ENCODE results near the gene COL23A1. TPM values are rescaled to one million over a fixed set of nuclear protein-coding genes. Genes with fewer than 3 reads are reported as not detected.
"Not testable (repeated sequence)": the region's sequence is repeated elsewhere in the genome, so short reads cannot be mapped to it uniquely, and the experiment has no call there.

Gene COL23A1
- total RNA-seq, 1 donor from 2014 or later, result 2.0 TPM

DNA sequence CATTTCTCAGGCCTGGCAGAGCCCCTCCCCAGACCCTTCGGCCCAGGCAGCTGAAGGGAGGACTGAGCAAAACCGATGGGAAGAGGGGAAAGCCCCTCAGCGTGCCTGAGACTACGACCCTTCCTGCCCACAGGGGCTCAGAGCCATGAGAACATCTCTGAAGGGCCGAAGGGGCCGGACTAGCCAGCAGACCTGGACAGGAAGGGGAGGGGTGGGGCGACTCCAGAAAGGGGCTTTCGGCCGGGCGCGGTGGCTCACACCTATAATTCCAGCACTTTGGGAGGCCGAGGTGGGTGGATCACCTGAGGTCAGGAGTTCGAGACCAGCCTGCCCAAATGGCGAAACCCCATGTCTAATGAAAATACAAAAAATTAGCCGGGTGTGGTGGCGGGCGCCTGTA, 271.8 kb downstream of the COL23A1 start:
- Histone ChIP-seq H3K4me1 (peaks cover 4% of the 10 kb centered on the region), H3K27ac (no peak overlapping the region), H3K9me3 (no peaks in the 10 kb centered on the region), H3K27me3 (no peaks in the 10 kb centered on the region), H3K4me3 (no peak overlapping the region), H3K36me3 (no peaks in the 10 kb centered on the region)
- TF ChIP-seq, protein P1, sequence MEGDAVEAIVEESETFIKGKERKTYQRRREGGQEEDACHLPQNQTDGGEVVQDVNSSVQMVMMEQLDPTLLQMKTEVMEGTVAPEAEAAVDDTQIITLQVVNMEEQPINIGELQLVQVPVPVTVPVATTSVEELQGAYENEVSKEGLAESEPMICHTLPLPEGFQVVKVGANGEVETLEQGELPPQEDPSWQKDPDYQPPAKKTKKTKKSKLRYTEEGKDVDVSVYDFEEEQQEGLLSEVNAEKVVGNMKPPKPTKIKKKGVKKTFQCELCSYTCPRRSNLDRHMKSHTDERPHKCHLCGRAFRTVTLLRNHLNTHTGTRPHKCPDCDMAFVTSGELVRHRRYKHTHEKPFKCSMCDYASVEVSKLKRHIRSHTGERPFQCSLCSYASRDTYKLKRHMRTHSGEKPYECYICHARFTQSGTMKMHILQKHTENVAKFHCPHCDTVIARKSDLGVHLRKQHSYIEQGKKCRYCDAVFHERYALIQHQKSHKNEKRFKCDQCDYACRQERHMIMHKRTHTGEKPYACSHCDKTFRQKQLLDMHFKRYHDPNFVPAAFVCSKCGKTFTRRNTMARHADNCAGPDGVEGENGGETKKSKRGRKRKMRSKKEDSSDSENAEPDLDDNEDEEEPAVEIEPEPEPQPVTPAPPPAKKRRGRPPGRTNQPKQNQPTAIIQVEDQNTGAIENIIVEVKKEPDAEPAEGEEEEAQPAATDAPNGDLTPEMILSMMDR (IDR thresholded peaks at IDR 0.05), result no peak
- intact Hi-C loops (cut with DNase I), result no loop called here
- no peak for ATAC-seq
- peak; percentile 35 for DNase-seq

DNA sequence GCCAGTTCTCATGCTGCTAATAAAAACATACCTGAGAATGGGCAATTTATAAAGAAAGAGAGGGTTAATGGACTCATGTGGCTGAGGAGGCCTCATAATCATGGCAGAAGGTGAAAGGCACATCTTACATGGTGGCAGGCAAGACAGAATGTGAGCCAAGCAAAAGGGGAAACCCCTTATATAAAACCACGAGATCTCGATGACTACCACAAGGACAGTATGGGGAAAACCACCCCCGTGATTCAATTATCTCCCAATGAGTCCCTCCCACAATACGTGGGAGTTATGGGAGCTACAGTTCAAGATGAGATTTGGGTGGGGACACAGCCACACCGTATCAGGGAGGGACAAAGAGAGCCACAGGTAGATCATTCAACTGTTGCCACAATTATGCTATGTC, 272.5 kb downstream of the COL23A1 start:
- H3K27me3 ChIP-seq; intact Hi-C loops (cut with DNase I); H3K27ac ChIP-seq; H3K4me3 ChIP-seq; H3K9me3 ChIP-seq; H3K4me1 ChIP-seq; DNase-seq; ATAC-seq; H3K36me3 ChIP-seq: not testable (repeated sequence)

DNA sequence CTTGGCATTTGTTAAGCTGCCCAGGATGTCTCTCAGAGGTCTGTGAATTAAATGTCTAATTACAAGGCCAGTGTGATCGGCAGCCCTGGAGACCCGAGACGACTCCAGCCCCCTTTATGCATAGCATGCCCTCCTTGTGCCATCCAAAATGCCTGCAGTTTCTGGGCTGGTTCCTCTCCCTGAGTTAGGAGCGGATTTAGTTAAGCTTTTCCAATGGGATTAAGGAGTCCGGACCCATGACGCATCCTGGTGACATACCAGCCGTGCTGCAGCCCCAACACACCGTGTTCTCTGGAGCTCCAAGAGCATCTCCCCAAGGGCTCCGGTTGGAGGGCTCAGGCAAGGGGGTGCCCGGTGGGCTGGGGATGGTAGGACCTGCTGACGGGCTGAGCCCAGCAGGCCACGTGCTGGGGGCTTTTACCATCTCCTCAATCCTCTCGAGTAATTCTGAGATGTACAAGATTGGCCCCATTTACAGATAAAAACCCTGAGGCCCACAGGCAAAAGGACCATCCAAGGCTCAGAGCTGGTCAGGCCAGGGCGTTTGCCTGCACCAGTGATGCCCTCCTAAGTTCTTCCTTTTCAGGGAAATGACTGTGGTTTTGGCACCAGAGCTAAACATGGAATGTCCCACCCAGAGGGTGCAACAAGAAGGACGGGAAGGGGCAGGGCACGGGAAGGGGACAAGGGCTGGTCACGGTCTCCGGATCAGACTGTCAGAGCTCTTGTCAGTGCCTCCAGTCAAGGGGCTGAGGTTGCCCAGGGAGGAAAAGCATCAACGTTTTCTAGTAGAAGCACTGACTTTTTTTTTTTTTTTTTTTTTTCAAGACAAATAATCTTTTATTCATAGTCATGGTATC, 275.0 kb downstream of the COL23A1 start:
- no peak overlapping the region for H3K4me3 ChIP-seq
- H3K9me3 ChIP-seq, result no peaks in the 10 kb centered on the region
- intact Hi-C loops (cut with DNase I), result no loop called here
- DNase-seq (peak; percentile 40), ATAC-seq (no peak)
- no peaks in the 10 kb centered on the region for H3K27me3 ChIP-seq
- H3K36me3 ChIP-seq, result no peaks in the 10 kb centered on the region
- peaks cover 3% of the 10 kb centered on the region for H3K4me1 ChIP-seq
- TF ChIP-seq, protein P1 (IDR thresholded peaks at IDR 0.05), result no peak
- no peak overlapping the region for H3K27ac ChIP-seq

DNA sequence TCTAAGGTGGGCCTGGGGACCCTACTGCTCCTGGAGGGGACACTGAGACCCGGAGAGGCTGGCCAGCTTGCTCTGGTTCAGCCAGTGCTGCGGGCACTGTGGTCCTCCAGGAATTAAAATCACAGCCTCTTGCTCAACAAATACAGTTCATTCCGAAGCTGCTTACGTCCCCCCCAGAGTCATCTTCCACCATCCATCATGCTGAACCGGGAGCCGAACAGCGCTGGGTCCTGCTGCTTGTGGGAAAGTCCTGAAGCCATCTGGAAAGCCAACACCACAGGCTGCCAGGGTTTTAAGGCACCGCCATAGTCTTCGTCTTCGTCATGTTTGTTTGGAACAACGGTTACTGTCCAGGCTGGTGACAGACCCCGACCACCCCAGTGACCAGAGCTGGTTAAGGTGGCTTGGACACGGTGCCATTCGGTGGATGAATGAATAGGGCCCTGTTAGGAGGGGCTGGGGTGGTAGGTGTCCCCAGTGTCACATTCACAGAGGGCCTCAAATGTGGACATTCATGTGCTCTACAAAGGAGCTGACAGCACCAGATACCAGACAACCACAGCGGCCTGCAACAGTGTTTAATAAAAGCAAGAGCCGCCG, 276.0 kb downstream of the COL23A1 start:
- TF ChIP-seq, protein P1 (IDR thresholded peaks at IDR 0.05), result no peak
- Histone ChIP-seq H3K4me3 (no peak overlapping the region), H3K9me3 (no peaks in the 10 kb centered on the region), H3K4me1 (peaks cover 3% of the 10 kb centered on the region), H3K27me3 (no peaks in the 10 kb centered on the region), H3K36me3 (no peaks in the 10 kb centered on the region), H3K27ac (no peak overlapping the region)
- intact Hi-C loops (cut with DNase I), result no loop called here
- no peak for ATAC-seq
- DNase-seq, result peak; percentile 45

- TF ChIP-seq, protein P1 (IDR thresholded peaks at IDR 0.05), result no peak
- H3K4me1 ChIP-seq, result peaks cover 3% of the 10 kb centered on the region
- no peaks in the 10 kb centered on the region for H3K27me3 ChIP-seq
- intact Hi-C loops (cut with DNase I), result no loop called here
- no peaks in the 10 kb centered on the region for H3K36me3 ChIP-seq
- no peaks in the 10 kb centered on the region for H3K9me3 ChIP-seq
- H3K27ac ChIP-seq, result peak overlapping the region; percentile 3
- H3K4me3 ChIP-seq, result no peak overlapping the region
- DNase-seq, result peak; percentile 41
- no peak for ATAC-seq
Measured at GRCh38 chr5:178313316-178313715, 276.9 kb downstream of the COL23A1 start.

DNA sequence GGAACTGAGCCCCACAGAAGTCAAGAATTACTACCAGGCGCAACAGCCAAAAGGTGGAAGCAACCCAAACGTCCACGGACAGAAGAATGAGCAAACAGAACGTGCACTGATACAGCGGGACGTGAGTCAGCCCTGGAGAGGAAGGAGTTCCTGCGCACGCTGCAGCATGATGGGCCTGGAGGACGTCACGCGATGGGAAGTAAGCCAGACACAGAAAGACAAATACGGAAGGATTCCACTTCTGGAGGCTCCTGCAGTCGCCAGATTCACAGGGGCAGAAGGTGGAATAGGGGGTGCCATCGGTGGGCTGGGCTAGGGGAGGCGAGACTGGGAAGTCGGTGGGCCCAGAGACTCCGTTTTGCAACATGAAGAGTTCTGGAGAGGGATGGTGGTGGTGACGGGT, 277.3 kb downstream of the COL23A1 start:
- peak; percentile 72 for DNase-seq
- Histone ChIP-seq H3K4me1 (peaks cover 3% of the 10 kb centered on the region), H3K36me3 (no peaks in the 10 kb centered on the region), H3K27me3 (no peaks in the 10 kb centered on the region), H3K27ac (peak overlapping the region; percentile 30), H3K4me3 (no peak overlapping the region), H3K9me3 (no peaks in the 10 kb centered on the region)
- peak; percentile 73 for ATAC-seq
- TF ChIP-seq, protein P1 (IDR thresholded peaks at IDR 0.05), result no peak
- intact Hi-C loops (cut with DNase I), result no loop called here
